IMR-90 (cell line): ENCODE results near the gene SH3BP2. TPM values are rescaled to one million over a fixed set of nuclear protein-coding genes. Genes with fewer than 3 reads are reported as not detected.

Experiments
- ATAC-seq: fragments of 200-7000 bp; cut with Tn5 transposase; 2 replicates; pipeline ENCODE4 v1.9.1; 2020; ENCODE audit warnings: low read depth, mild to moderate bottlenecking, moderate library complexity
- BruUV-seq: library from RNA; stranded (reverse); fragments of 400-500 nt; replicated peaks from 2 replicates; lab custom pipeline; 2021; lab: Mats Ljungman, UMichigan
- CTCF ChIA-PET: fragments of 300-600 bp; formaldehyde crosslinking; extraction: SDS; loops from one replicate; lab custom pipeline; 2021; ENCODE audit warnings: antibody characterized with exemption; lab: Yijun Ruan, JAX
- POLR2A ChIA-PET: fragments of 300-600 bp; sonication (Branson Sonifier 250); formaldehyde crosslinking; loops from one replicate; lab custom pipeline; 2022; ENCODE audit warnings: antibody characterized with exemption; ENCODE audit not compliant: unreplicated experiment; lab: Charles Lee
- DNase-seq: peaks from one replicate; pipeline ENCODE4 v3.0.0; 2013
- H2AFZ ChIP-seq: replicated peaks from 2 replicates; pipeline ENCODE3; 2013; ENCODE audit warnings: low read length, mild to moderate bottlenecking; ENCODE audit not compliant: poor library complexity
- H2AK5ac ChIP-seq: 2 replicates; pipeline ENCODE4 v1.6.1; 2013; ENCODE audit warnings: low read depth, low read length, inconsistent platforms
- H2AK9ac ChIP-seq: replicated peaks from 2 replicates; pipeline ENCODE3; 2013; ENCODE audit warnings: mild to moderate bottlenecking, low read depth, low read length, moderate library complexity; ENCODE audit not compliant: poor library complexity
- H2BK120ac ChIP-seq: 2 replicates; pipeline ENCODE4 v1.6.1; 2013; ENCODE audit warnings: low read depth, low read length, inconsistent platforms
- H2BK15ac ChIP-seq: 3 replicates; pipeline ENCODE4 v1.6.1; 2013; ENCODE audit warnings: low read depth, low read length, inconsistent platforms
- H2BK20ac ChIP-seq: 2 replicates; pipeline ENCODE4 v1.6.1; 2013; ENCODE audit warnings: low read depth, mild to moderate bottlenecking, inconsistent platforms, low read length, moderate library complexity
- H2BK5ac ChIP-seq: 2 replicates; pipeline ENCODE4 v1.6.1; 2013; ENCODE audit warnings: mild to moderate bottlenecking, low read depth, low read length, inconsistent platforms; ENCODE audit not compliant: poor library complexity, severe bottlenecking
- H3K14ac ChIP-seq: replicated peaks from 2 replicates; pipeline ENCODE4 v1.6.1; 2013; ENCODE audit warnings: low read depth, low read length, inconsistent platforms
- H3K18ac ChIP-seq: 2 replicates; pipeline ENCODE4 v1.6.1; 2013; ENCODE audit warnings: low read depth, low read length, control low read depth
- H3K23ac ChIP-seq: 2 replicates; pipeline ENCODE4 v1.6.1; 2013; ENCODE audit warnings: low read depth, low read length, inconsistent platforms
- H3K27ac ChIP-seq: 2 replicates; pipeline ENCODE4 v1.5.1; 2013; ENCODE audit warnings: mild to moderate bottlenecking, control low read depth, low read length; ENCODE audit not compliant: insufficient read depth
- H3K27me3 ChIP-seq: 2 replicates; pipeline ENCODE4 v1.6.1; 2013; ENCODE audit warnings: low read length; ENCODE audit not compliant: control insufficient read depth, insufficient read depth
- H3K36me3 ChIP-seq: 2 replicates; pipeline ENCODE4 v1.6.1; 2013; ENCODE audit warnings: low read length, mixed read lengths; ENCODE audit not compliant: control insufficient read depth, insufficient read depth
- H3K4ac ChIP-seq: 2 replicates; pipeline ENCODE4 v1.6.1; 2013; ENCODE audit warnings: low read depth, low read length, inconsistent platforms
- H3K4me1 ChIP-seq: 2 replicates; pipeline ENCODE4 v1.6.1; 2013; ENCODE audit warnings: low read length, mixed read lengths; ENCODE audit not compliant: control insufficient read depth, insufficient read depth
- H3K4me2 ChIP-seq: 2 replicates; pipeline ENCODE4 v1.6.1; 2013; ENCODE audit warnings: low read depth, mild to moderate bottlenecking, control low read depth, low read length, moderate library complexity
- H3K4me3 ChIP-seq: 2 replicates; pipeline ENCODE4 v1.5.1; 2013; ENCODE audit warnings: low read depth, mild to moderate bottlenecking, control low read depth, low read length, moderate library complexity; ENCODE audit not compliant: insufficient read depth
- H3K56ac ChIP-seq: 2 replicates; pipeline ENCODE4 v1.6.1; 2013; ENCODE audit warnings: low read length, inconsistent platforms; ENCODE audit not compliant: insufficient read depth; ENCODE audit errors: extremely low read depth
- H3K79me1 ChIP-seq, 2 experiments: 2 replicates each; pipeline ENCODE4 v1.6.1; 2013; ENCODE audit warnings: low read length in 2 of 2, inconsistent platforms in 1 of 2, low read depth in 1 of 2
- H3K9ac ChIP-seq: 2 replicates; pipeline ENCODE4 v1.6.1; 2013; ENCODE audit warnings: low read depth, low read length, control low read depth
- H3K9me1 ChIP-seq: 2 replicates; pipeline ENCODE4 v1.6.1; 2013; ENCODE audit warnings: low read length, inconsistent platforms; ENCODE audit not compliant: insufficient read depth
- H3K9me3 ChIP-seq: 2 replicates; pipeline ENCODE4 v1.6.1; 2013; ENCODE audit warnings: low read length; ENCODE audit not compliant: control insufficient read depth, insufficient read depth
- H4K20me1 ChIP-seq: 2 replicates; pipeline ENCODE4 v1.6.1; 2013; ENCODE audit warnings: low read length, inconsistent platforms; ENCODE audit not compliant: insufficient read depth
- H4K5ac ChIP-seq: 2 replicates; pipeline ENCODE4 v1.6.1; 2013; ENCODE audit warnings: mild to moderate bottlenecking, low read depth, low read length, control low read depth
- H4K8ac ChIP-seq, 2 experiments: 2 replicates each; pipeline ENCODE4 v1.6.1; 2013; ENCODE audit warnings: low read depth in 2 of 2, low read length in 2 of 2, control low read depth in 1 of 2, inconsistent platforms in 1 of 2
- H4K91ac ChIP-seq: 2 replicates; pipeline ENCODE4 v1.6.1; 2013; ENCODE audit warnings: low read depth, low read length, inconsistent platforms; ENCODE audit not compliant: insufficient read depth
- BHLHE40 ChIP-seq: fragments of 150-350 bp; IDR thresholded peaks from 2 replicates; pipeline ENCODE4 v1.6.1; 2016; ENCODE audit warnings: mild to moderate bottlenecking, low read depth, low read length
- CEBPB ChIP-seq: IDR thresholded peaks from 2 replicates; pipeline ENCODE4 v1.6.1; 2012; ENCODE audit warnings: low read depth, low read length, improper control_type of control experiment
- FOS ChIP-seq: fragments of 150-350 bp; IDR thresholded peaks from 2 replicates; pipeline ENCODE4 v1.6.1; 2016; ENCODE audit warnings: low read depth, low read length
- MXI1 ChIP-seq: IDR thresholded peaks from 2 replicates; pipeline ENCODE4 v1.6.1; 2012; ENCODE audit warnings: low read depth, mild to moderate bottlenecking, low read length, moderate library complexity, borderline replicate concordance
- NFE2L2 ChIP-seq: fragments of 150-350 bp; IDR thresholded peaks from 2 replicates; pipeline ENCODE4 v1.6.1; 2016; ENCODE audit warnings: low read depth, mild to moderate bottlenecking, low read length
- RCOR1 ChIP-seq: IDR thresholded peaks from 2 replicates; pipeline ENCODE4 v1.6.1; 2012; ENCODE audit warnings: mild to moderate bottlenecking, low read length, improper control_type of control experiment; ENCODE audit not compliant: insufficient replicate concordance
- RFX5 ChIP-seq: IDR thresholded peaks from 2 replicates; pipeline ENCODE4 v1.8.0; 2012; ENCODE audit warnings: low read depth, mild to moderate bottlenecking, low read length, moderate library complexity
- SMC3 ChIP-seq: fragments of 150-350 bp; IDR thresholded peaks from 2 replicates; pipeline ENCODE4 v1.6.1; 2016; ENCODE audit warnings: low read depth, mild to moderate bottlenecking, antibody characterized with exemption, low read length, moderate library complexity
- WGBS, 2 experiments: methylation state at CpG; one replicate each; pipeline versions ENCODE4 v1.1.5 to v1.1.7; 2013; ENCODE audit warnings: missing lambda C conversion rate in 2 of 2; ENCODE audit not compliant: insufficient read length in 1 of 2; ENCODE audit errors: extremely low coverage in 2 of 2; 5-methylcytosine and 5-hydroxymethylcytosine counted together
- dilution Hi-C: fragments of 300-500 bp; cut with HindIII; formaldehyde crosslinking; loops from one replicate; pipeline ENCODE4 v1.14.3; 2018; ENCODE audit warnings: low sequenced_read_pairs; ENCODE audit not compliant: unreplicated experiment
- in situ Hi-C: fragments of 300-500 bp; cut with MboI; formaldehyde crosslinking; loops from 3 replicates; pipeline ENCODE4 v1.14.3; 2019; ENCODE audit warnings: low sequenced_read_pairs, inconsistent platforms, mixed read lengths
- intact Hi-C: fragments of 100-400 bp; cut with micrococcal nuclease; formaldehyde crosslinking; loops from 2 replicates; pipeline ENCODE4 v1.10.0; 2022
- polyA plus RNA-seq, 3 experiments: library from polyadenylated mRNA; depleted of rRNA; stranded (reverse); fragments of >200 nt; gene quantifications; 2 replicates each; pipeline ENCODE4 v1.2.3, GENCODE V29; 2012; ENCODE audit warnings: low replicate concordance in 1 of 3
- total RNA-seq: library from RNA; depleted of rRNA; stranded (reverse); fragments of >200 nt; gene quantifications from 2 replicates; pipeline ENCODE4 v1.2.3, GENCODE V29; 2012
- TF ChIP-seq, protein P1 (sequence below): fragments of 150-350 bp; IDR thresholded peaks from 2 replicates; pipeline ENCODE4 v1.6.1; 2016; ENCODE audit warnings: low read depth, mild to moderate bottlenecking, low read length, moderate library complexity, borderline replicate concordance

Gene SH3BP2
- total and polyA plus RNA-seq, 2 of the 4 experiments (the other 2 are of a cell fraction), result 9.0 to 37.2 TPM

DNA sequence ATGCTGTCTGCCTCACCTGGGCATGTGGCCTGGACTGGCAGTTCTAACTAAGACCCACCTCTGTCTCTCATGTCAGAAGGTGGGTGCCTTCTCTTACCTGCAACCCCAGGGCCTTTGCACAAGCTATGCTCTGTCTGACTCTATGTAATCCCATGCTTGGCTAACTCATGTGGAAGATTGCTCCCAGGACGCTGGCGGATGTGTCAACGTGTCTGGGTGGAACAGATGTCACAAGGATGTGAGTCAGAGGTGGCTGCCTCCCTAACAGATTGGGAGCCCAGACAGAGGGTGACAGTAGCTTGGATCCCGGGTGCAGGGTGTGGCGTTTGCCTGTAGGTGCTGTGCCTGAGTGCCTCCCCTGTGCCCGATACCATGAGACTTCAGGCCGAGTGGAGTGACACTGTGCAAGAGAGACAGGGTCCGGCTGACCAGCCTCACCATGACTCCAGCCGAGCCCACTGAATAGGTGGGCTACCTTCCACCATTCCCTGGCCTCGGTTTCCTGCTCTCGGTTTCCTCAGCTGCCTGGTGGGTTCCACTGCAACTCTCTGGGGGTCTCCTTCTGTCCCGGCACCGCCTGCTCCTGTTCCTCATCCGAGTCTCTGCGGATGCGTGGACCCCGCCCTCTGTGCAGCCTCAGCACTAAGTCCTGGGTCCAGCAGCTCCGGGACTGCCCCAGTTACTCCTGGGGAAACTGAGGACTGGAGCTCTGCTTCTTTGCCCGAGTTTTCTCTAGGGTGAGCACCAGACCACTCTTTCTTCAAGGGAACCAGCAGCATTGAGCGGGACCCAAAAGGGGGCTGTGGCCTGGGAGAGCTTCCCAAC, 11.0 kb downstream of the SH3BP2 start:
- Histone ChIP-seq H3K18ac (no peak overlapping the region), H3K9me3 (no peaks in the 10 kb centered on the region), H2BK5ac (no peak overlapping the region), H3K27ac (no peak overlapping the region), H4K8ac (no peak overlapping the region), H3K56ac (no peak overlapping the region), H3K9me1 (peaks cover 5% of the 10 kb centered on the region; the same call in 1 of the 2 replicates), H3K23ac (no peak overlapping the region), H2BK20ac (no peak overlapping the region), H4K20me1 (peaks cover 9% of the 10 kb centered on the region; the same call in 1 of the 2 replicates), H3K4me3 (no peak overlapping the region), H2AK9ac (no peak overlapping the region), H3K14ac (no peak overlapping the region), H3K36me3 (0 out of 2 replicates have a peak, but pooled peaks cover 2% of the 10 kb centered on the region), H2AK5ac (no peak overlapping the region), H3K4me1 (peaks cover 32% of the 10 kb centered on the region), H2AFZ (no peak overlapping the region), H3K9ac (no peak overlapping the region), H2BK120ac (no peak overlapping the region), H3K4ac (no peak overlapping the region; the same call in 1 of the 2 replicates), H3K27me3 (no peaks in the 10 kb centered on the region), H4K91ac (no peak overlapping the region), H4K5ac (no peak overlapping the region), H2BK15ac (no peak overlapping the region), H3K79me1 (peaks cover 0 to 74% of the 10 kb centered on the region in 2 experiments), H3K4me2 (no peak overlapping the region)
- no TSS peak for BruUV-seq
- ChIA-PET CTCF (no interaction called here), POLR2A (interaction anchor here (0.9 kb wide), 1 partner anchor 14 kb away, joined by 3 read pairs; no protein-coding TSS in a partner anchor)
- no peak for DNase-seq
- WGBS, 2 experiments, result 85% methylated on average over 9 of the region's 20 CpGs; no CpG with 5 or more reads in 1 of the 2 experiments
- TF ChIP-seq SMC3 (no peak), RFX5 (no peak), CEBPB (no peak), FOS (no peak), NFE2L2 (no peak), BHLHE40 (no peak), MXI1 (no peak), RCOR1 (no peak)
- TF ChIP-seq, protein P1, sequence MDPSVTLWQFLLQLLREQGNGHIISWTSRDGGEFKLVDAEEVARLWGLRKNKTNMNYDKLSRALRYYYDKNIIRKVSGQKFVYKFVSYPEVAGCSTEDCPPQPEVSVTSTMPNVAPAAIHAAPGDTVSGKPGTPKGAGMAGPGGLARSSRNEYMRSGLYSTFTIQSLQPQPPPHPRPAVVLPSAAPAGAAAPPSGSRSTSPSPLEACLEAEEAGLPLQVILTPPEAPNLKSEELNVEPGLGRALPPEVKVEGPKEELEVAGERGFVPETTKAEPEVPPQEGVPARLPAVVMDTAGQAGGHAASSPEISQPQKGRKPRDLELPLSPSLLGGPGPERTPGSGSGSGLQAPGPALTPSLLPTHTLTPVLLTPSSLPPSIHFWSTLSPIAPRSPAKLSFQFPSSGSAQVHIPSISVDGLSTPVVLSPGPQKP, result no peak
- dilution Hi-C loops (no loop called here), intact Hi-C loops (no loop called here), in situ Hi-C loops (no loop called here)
- no peak for ATAC-seq
